T-helper 17 cell (primary cell): Measurements from ENCODE around the gene PECR. TPM values are rescaled to one million over a fixed set of nuclear protein-coding genes. Genes with fewer than 3 reads are reported as not detected.

ENCODE experiments used
- ATAC-seq: fragments of 150-1000 bp; cut with Tn5 transposase; 2 replicates; pipeline ENCODE4 v1.10.0; 2021; ENCODE audit warnings: mild to moderate bottlenecking, moderate library complexity
- DNase-seq, 3 donors: peaks; one replicate each; pipeline versions ENCODE4 v3.0.0 to v3.0.0-alpha.2; 2020 to 2021
- H3K9me3 ChIP-seq: one replicate; pipeline ENCODE4 v1.7.0; 2013; ENCODE audit warnings: low read length, mild to moderate bottlenecking; ENCODE audit not compliant: control insufficient read depth, poor library complexity, severe bottlenecking
- H3K27ac Mint-ChIP-seq: one replicate; pipeline ENCODE4 v1.8.0; 2022; ENCODE audit warnings: mild to moderate bottlenecking, moderate library complexity, mixed read lengths
- H3K27me3 Mint-ChIP-seq: one replicate; pipeline ENCODE4 v1.8.0; 2022; ENCODE audit warnings: mixed read lengths
- H3K36me3 Mint-ChIP-seq: one replicate; pipeline ENCODE4 v1.8.0; 2022; ENCODE audit warnings: low read depth, mixed read lengths
- H3K4me1 Mint-ChIP-seq: one replicate; pipeline ENCODE4 v1.8.0; 2022; ENCODE audit warnings: mild to moderate bottlenecking, mixed read lengths
- H3K4me3 Mint-ChIP-seq: one replicate; pipeline ENCODE4 v1.8.0; 2022; ENCODE audit warnings: mild to moderate bottlenecking, moderate library complexity, mixed read lengths
- total RNA-seq, 4 donors: library from RNA in 2 of 4; stranded (reverse) in 2 of 4; gene quantifications; one replicate each; pipeline ENCODE4 v1.2.3 and lab custom pipeline; 2022 to 2026

Gene PECR
- total RNA-seq, 2 donors from 2014 or later: 16.9 to 18.7 TPM

DNA sequence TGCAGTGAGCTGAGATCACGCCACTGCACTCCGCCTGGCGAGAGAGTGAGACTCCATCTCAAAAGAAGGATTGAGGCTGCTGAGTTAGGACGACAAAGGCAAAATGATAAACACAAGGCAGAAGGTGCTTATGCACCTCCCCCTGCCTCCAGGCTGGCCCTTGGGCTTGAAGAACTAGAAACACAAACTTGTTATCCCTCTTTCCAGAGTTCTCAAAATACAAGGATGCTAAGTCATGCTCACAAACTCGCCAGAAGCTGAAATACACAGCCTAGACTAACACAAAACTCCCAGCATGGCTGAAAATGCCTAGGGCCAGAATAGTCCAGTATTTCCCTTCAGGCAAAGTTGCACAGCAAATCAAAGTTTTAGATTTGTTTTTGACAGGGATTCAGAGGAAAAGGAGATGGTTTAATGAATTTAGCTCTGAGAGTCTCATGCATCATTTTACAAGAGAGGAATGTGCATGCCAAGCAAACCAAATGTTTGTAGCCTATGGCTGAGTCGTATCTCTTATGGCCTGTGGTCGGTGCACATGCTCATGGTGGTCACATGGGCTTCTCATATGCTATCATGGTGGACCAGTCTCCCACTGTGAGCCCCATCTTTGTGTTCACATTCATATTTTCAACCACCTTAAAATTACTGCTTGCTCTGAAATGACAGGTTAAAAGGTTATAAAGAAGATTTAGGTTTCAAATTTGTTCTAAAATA, 52.0 kb downstream of the PECR start:
- ATAC-seq (no peak), DNase-seq (no peak)
- no peaks in the 10 kb centered on the region for H3K27me3 Mint-ChIP-seq
- H3K36me3 Mint-ChIP-seq: no peaks in the 10 kb centered on the region
- no peak overlapping the region for H3K4me3 Mint-ChIP-seq
- no peak overlapping the region for H3K27ac Mint-ChIP-seq
- no peaks in the 10 kb centered on the region for H3K9me3 ChIP-seq
- peaks cover 8% of the 10 kb centered on the region for H3K4me1 Mint-ChIP-seq

DNA sequence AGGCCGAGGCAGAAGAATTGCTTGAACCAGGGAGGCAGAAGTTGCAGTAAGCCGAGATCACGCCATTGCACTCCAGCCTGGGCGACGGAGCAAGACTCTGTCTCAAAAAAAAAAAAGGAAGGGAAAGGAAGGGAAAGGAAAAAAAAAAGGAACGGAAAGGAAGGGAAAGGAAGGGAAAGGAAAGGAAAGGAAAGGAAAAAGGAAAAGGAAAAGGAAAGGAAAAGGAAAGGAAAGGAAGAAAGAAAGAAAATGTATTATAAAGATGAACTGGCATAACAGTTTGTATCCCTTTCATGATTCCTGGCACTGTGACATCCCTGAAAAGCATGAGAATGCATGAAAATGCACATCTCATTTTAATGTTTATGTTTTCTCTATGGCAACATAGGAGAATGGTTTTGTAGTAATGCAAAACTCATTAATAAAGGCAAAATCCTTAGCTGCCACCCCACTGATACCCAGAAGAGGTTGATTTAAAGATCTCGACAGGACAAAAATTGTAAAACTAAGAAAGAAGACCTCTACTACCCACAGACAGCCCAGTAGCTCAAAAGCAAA, 56.8 kb downstream of the PECR start:
- no peak for ATAC-seq
- no peaks in the 10 kb centered on the region for H3K9me3 ChIP-seq
- DNase-seq: no peak
- H3K27ac Mint-ChIP-seq: no peak overlapping the region
- H3K27me3 Mint-ChIP-seq: no peaks in the 10 kb centered on the region
- H3K4me1 Mint-ChIP-seq: no peaks in the 10 kb centered on the region
- H3K36me3 Mint-ChIP-seq: no peaks in the 10 kb centered on the region
- H3K4me3 Mint-ChIP-seq: peak overlapping the region; percentile 45

DNA sequence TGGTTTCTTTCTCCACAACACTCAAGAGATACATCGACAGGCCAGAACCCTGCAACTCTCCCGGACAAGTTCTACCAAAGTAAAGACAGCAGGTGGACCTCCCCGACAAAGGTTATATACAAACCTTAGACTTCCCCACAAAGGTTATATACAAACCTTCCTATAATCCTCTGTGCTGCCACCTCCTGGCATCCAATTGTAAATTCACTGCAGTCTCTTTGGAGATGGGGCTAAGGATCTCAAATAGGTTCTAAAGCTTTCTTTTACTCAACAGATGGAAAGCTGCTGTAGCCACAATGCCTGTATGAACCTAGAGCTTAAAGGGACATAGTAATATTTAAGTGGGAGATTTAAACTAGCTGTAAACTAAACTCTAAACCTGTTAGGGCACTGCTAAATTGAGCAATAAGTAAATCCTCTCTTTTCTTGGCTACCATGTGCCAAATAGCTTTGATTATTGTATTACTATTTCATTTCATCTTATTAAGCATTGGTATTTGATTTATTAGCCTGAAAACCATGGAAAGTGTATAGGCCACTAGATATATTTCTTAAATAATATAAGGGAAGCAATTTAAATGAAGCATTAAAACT, 58.5 kb downstream of the PECR start:
- Mint-ChIP-seq H3K27ac (no peak overlapping the region), H3K4me1 (no peaks in the 10 kb centered on the region), H3K27me3 (no peaks in the 10 kb centered on the region), H3K4me3 (no peak overlapping the region), H3K36me3 (no peaks in the 10 kb centered on the region)
- no peak for DNase-seq
- ATAC-seq: peak; percentile 71
- H3K9me3 ChIP-seq: no peaks in the 10 kb centered on the region

DNA sequence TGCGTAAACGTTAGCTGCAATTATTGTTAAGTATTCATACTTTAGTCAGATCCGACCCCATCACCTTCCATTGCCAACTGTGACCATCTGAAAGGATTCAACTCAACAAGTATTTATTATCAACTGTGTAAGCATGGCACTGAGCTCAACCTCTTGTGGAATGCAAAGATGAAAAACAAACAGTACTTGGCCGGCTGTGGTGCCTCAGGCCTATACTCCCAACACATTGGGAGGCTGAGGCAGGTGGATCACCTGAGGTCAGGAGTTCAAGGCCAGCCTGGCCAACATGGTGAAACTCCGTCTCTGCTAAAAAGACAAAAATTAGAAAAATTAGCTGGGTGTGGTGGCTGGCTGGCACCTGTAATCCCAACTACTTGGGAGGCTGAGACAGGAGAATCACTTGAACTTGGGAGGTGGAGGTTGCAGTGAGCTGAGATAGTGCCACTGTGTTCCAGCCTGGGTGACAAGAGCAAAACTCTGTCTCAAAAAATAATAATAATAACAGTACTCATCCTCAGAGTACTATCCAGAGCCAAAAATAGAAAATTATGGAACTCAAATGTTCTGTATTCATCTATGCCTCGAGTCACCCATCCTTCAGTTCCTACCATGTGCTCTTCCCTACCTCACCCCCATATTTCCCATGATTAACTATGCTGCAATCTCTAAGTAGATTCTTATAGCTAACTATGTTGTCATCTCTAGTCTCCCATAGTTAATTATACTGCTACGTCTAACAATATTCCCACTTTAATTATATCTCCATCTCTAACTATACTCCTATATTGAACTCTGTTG, 59.6 kb downstream of the PECR start:
- H3K9me3 ChIP-seq: no peaks in the 10 kb centered on the region
- DNase-seq (no peak), ATAC-seq (no peak)
- H3K36me3 Mint-ChIP-seq: no peaks in the 10 kb centered on the region
- H3K4me1 Mint-ChIP-seq: peaks cover 3% of the 10 kb centered on the region
- no peaks in the 10 kb centered on the region for H3K27me3 Mint-ChIP-seq
- no peak overlapping the region for H3K27ac Mint-ChIP-seq
- H3K4me3 Mint-ChIP-seq: no peak overlapping the region

DNA sequence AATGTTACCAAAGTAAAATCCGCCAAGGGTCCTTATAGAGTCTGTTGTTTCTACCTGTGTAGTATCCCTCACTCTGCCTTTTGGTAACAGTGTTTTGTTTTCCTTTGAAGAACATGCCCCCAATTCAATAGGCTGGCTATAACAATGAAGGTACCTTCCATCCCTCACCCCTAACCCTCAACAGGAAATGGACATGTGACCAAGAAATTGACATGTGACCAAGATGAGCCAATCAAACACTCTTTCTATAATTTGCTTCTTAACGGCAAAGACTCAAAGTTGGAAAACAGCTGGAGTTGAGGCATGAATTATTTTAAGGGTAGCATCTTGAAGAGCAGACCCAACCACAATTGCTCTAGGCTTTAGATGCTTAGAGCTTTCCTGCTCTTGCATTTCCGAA, 62.9 kb downstream of the PECR start:
- Mint-ChIP-seq H3K27ac (no peak overlapping the region), H3K36me3 (peaks cover 3% of the 10 kb centered on the region), H3K4me1 (peaks cover 22% of the 10 kb centered on the region), H3K27me3 (no peaks in the 10 kb centered on the region), H3K4me3 (no peak overlapping the region)
- DNase-seq (no peak), ATAC-seq (no peak)
- H3K9me3 ChIP-seq: no peaks in the 10 kb centered on the region

DNA sequence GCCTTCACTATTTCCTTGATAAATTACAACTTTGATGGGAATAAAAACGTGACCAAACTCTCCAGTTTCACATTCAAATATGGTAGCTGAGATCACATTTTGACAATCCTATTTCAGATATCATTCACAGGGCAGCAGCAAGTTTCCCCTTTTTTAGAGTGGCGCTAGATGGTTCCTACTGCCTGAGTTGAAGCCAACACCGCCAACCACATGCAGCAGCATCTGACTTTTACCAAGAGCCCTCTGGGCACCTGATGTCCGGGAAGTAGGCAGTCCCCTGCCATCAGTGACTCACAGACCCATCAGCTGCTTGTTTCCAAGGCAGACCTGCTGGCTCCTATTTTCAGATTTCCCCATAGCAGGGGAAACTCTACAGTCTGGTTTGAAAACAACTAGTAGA, 64.2 kb downstream of the PECR start:
- Mint-ChIP-seq H3K27ac (no peak overlapping the region), H3K27me3 (no peaks in the 10 kb centered on the region), H3K36me3 (peaks cover 3% of the 10 kb centered on the region), H3K4me3 (no peak overlapping the region), H3K4me1 (peaks cover 29% of the 10 kb centered on the region)
- no peak for ATAC-seq
- no peak for DNase-seq
- no peaks in the 10 kb centered on the region for H3K9me3 ChIP-seq

DNA sequence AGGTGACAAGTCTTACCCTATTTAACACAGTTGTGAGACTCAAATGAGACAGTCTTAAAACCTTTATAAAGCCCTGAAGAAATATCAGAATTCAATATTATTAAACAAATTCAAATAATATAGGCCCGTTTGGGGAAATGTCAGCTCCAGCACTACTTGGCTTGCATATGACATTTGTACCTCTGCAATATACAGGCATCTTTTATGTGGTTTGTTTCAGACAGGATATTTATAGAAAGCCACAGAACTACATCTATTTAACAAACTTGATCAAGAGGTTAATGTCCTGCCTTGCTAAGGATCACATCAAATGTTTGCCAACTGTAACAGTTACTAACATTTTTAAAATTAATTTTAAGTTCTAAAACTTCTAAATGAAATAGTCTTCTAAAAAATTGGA, 65.0 kb downstream of the PECR start:
- no peaks in the 10 kb centered on the region for H3K9me3 ChIP-seq
- no peak for ATAC-seq
- H3K27ac Mint-ChIP-seq: peak overlapping the region; percentile 82
- DNase-seq: no peak
- H3K4me1 Mint-ChIP-seq: peaks cover 32% of the 10 kb centered on the region
- H3K36me3 Mint-ChIP-seq: peaks cover 3% of the 10 kb centered on the region
- no peak overlapping the region for H3K4me3 Mint-ChIP-seq
- no peaks in the 10 kb centered on the region for H3K27me3 Mint-ChIP-seq

DNA sequence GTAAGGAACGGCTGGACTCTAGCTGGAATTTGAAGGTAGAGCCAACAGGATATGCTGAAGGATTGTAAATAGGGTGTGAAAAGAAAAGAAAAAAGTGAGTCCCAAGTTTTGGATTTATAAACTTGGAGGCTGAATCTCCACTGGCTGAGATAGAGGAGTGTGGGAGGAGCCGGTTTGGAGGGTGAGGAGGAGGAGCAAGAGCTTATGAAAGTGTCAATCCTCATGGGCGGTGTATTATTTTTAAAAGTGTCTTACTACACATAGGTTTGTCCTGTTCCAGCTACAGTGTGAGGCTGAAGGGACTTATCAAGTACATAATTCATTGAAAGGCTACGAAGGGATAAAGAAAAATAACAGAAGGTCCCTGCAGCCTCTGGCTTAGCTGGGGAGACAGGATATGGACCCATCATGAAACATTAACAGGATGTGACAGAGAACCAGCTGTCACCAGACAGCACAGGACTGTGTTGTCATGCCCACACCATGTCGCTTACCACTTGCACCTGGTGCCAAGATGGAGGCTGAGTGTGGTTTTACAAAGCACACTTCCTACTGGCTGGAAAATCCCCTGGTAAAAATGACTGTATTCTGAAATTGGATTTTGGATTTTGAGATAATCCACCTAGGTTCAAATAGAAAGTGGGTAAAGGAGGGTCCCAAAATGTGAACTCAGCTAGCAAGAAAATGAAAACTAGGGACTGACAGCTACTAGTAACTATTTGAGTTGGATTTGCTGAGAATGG, 65.7 kb downstream of the PECR start:
- H3K4me1 Mint-ChIP-seq: peaks cover 32% of the 10 kb centered on the region
- ATAC-seq (peak; percentile 70), DNase-seq (peak in 1 of 3 donors; percentile 37)
- H3K4me3 Mint-ChIP-seq: peak overlapping the region; percentile 43
- peak overlapping the region; percentile 82 for H3K27ac Mint-ChIP-seq
- peaks cover 3% of the 10 kb centered on the region for H3K36me3 Mint-ChIP-seq
- H3K9me3 ChIP-seq: no peaks in the 10 kb centered on the region
- H3K27me3 Mint-ChIP-seq: no peaks in the 10 kb centered on the region

DNA sequence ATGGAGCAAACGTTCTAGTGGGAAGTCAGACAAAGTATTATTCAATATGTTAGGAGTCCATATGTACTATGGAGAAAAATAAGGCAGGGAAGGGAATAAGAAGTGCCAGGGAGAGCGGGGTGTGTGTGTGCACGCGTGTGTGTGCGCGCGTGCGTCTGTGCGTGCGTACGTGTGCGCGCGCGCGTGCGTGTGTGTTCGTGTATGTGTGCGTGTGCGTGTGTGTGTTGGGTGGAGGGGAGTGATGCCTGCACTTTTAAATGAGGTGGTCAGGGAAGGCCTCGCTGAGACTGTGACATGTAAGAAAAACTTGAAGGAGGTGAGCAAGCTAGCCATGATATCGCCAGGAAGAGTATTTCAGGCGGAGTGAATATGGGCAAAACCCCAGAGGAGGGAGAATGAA, 66.6 kb downstream of the PECR start:
- H3K27ac Mint-ChIP-seq: no peak overlapping the region
- ATAC-seq: no peak
- no peaks in the 10 kb centered on the region for H3K27me3 Mint-ChIP-seq
- H3K9me3 ChIP-seq: no peaks in the 10 kb centered on the region
- DNase-seq: no peak
- H3K4me3 Mint-ChIP-seq: peak overlapping the region; percentile 67
- peaks cover 32% of the 10 kb centered on the region for H3K4me1 Mint-ChIP-seq
- peaks cover 3% of the 10 kb centered on the region for H3K36me3 Mint-ChIP-seq

DNA sequence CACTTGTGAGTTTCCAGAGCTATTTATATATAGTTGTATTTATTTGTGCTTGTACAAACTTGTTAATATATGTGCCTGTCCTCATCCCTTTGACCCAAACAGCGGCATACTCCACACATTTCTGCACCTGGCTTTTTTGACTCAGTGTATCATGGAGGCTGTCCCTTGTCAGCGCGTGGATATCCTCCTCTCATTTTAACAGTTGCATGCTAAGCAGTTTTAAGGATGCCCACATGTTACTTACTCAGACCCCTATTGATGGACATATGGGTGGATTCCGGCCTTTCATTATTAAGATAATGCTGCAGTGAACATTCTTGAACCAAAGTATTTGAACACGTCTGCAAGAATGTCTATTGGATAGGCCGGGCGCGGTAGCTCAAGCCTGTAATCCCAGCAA, 67.6 kb downstream of the PECR start:
- no peaks in the 10 kb centered on the region for H3K9me3 ChIP-seq
- H3K4me3 Mint-ChIP-seq: peak overlapping the region; percentile 31
- H3K36me3 Mint-ChIP-seq: peaks cover 3% of the 10 kb centered on the region
- ATAC-seq: no peak
- H3K27ac Mint-ChIP-seq: no peak overlapping the region
- no peak for DNase-seq
- no peaks in the 10 kb centered on the region for H3K27me3 Mint-ChIP-seq
- H3K4me1 Mint-ChIP-seq: peaks cover 32% of the 10 kb centered on the region

DNA sequence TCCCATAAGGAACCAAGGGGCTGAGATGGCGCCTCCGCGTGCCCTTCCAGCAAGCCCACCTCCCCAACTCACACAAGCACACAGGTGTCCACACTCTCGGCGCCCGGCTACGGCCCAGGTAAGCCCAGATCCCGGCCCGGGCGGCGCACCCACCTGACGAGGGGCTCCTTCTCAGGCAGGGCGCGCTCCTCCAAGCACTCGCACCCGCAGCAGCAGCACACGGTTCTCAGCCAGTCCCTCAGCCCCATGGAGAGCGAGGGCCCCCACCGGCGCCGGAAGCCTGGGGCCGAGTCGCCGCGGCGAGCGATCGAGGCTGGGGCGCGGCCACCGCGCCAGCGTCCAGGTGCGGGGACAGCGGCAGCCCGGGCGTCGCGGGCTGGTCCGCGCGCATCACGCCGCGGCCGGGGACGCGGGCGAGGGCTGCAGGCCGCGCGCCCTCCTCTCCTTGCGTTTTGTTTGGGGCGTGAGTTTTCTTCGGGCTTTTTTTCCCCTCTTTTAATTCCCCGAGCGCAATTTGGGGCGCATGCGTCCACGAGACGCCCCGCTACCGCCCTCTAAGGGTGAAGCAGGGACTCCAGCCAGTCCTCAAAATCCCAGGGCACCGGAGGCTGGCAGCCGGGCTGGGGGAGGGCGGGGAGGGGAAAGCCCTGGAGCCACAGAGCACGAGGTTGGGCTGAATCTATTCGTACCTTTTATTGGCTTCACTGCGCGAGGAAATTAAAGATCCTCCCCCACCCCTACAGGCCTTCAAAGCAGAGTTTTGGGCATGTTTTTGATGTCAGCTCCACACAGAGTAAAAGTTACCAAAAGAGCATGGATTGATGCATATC, 68.3 kb downstream of the PECR start, which contains the start of gene MREG:
Gene MREG (minus strand): TSS at position 472 of the 830 bp plus-strand sequence. CDS start 224 bp downstream, at position 248.
- DNase-seq (peak; percentile 73 to 80 (median 78)), ATAC-seq (peak; percentile 87)
- Mint-ChIP-seq H3K4me3 (peak within 1 kb of the TSS; percentile 92), H3K27ac (peak within 1 kb of the TSS; percentile 71), H3K4me1 (peaks cover 32% of the 10 kb centered on the region), H3K36me3 (peaks cover 3% of the 10 kb centered on the region), H3K27me3 (no peaks in the 10 kb centered on the region)
- no peaks in the 10 kb centered on the region for H3K9me3 ChIP-seq

DNA sequence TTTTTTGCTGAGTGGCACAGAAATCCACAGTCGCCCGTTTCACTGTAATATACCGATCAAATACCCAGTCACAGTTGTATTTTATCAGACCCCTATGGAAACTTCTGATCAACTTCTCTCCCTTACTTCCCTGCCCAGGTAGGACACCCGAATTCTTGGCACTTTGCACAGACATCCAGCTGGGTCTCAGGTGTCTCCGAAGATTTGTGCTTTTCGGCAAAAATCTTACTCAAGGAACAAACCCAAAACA, 68.9 kb downstream of the PECR start:
- Mint-ChIP-seq H3K36me3 (peaks cover 3% of the 10 kb centered on the region), H3K27ac (peak overlapping the region; percentile 71), H3K27me3 (no peaks in the 10 kb centered on the region), H3K4me1 (peaks cover 32% of the 10 kb centered on the region), H3K4me3 (peak overlapping the region; percentile 92)
- H3K9me3 ChIP-seq: no peaks in the 10 kb centered on the region
- ATAC-seq: no peak
- DNase-seq: no peak
